HCT116 (cell line): ENCODE results near the gene BCAP31. TPM values are rescaled to one million over a fixed set of nuclear protein-coding genes. Genes with fewer than 3 reads are reported as not detected.
A peak's percentile ranks its signal among the peaks of the same experiment; 100 is the strongest.

Experiments
- ATAC-seq: fragments of 200-7000 bp; cut with Tn5 transposase; 2 replicates; pipeline ENCODE4 v1.9.1; 2020; ENCODE audit warnings: mild to moderate bottlenecking, moderate library complexity
- BruUV-seq: library from RNA; stranded (reverse); fragments of 400-500 nt; replicated peaks from 2 replicates; lab custom pipeline; 2021; lab: Mats Ljungman, UMichigan
- CTCF ChIA-PET: fragments of 300-600 bp; sonication (Branson Sonifier 250); formaldehyde crosslinking; loops from one replicate; lab custom pipeline; 2021; ENCODE audit warnings: antibody characterized with exemption; lab: Charles Lee
- POLR2A ChIA-PET: fragments of 300-600, 350-600 bp; sonication (Branson Sonifier 250); formaldehyde crosslinking; loops from one replicate; lab custom pipeline; 2021; ENCODE audit warnings: antibody characterized with exemption; lab: Charles Lee
- RAD21 ChIA-PET, 2 experiments: fragments of 300-600 bp; sonication (Branson Sonifier 250); formaldehyde crosslinking; loops; one replicate each; lab custom pipeline; 2023; ENCODE audit warnings: low total read pairs in 2 of 2; ENCODE audit not compliant: uncharacterized antibody in 2 of 2, unreplicated experiment in 2 of 2, low non-redundant PET in 1 of 2; lab: Charles Lee
- DNase-seq: peaks from one replicate; pipeline ENCODE4 v3.0.0-alpha.2; 2010; ENCODE audit warnings: low read depth, low spot score
- H2AFZ ChIP-seq: fragments of 200-600 bp; shearing (Covaris generic), sonication (generic); 2 replicates; pipeline ENCODE4 v1.6.1; 2017; ENCODE audit warnings: low read depth, mixed run types, mixed read lengths, antibody characterized with exemption, low read length; ENCODE audit not compliant: poor library complexity, severe bottlenecking
- H3K27ac ChIP-seq: 2 replicates; pipeline ENCODE4 v1.5.1; 2012; ENCODE audit warnings: low read depth, low read length
- H3K27me3 ChIP-seq: fragments of 200-600 bp; sonication (generic); 2 replicates; pipeline ENCODE4 v1.6.1; 2016; ENCODE audit warnings: mixed run types, low read length, mixed read lengths; ENCODE audit not compliant: insufficient read depth
- H3K36me3 ChIP-seq, 2 experiments: fragments of 200-500 bp in 1 of 2; fragments of 200-600 bp in 1 of 2; sonication (Bioruptor generic) in 1 of 2; sonication (generic) in 1 of 2; 2 replicates each; pipeline versions ENCODE4 v1.5.1 to v1.6.1; 2014 to 2016; ENCODE audit warnings: low read length in 2 of 2, inconsistent platforms in 1 of 2, mixed read lengths in 1 of 2, mixed run types in 1 of 2; ENCODE audit not compliant: insufficient read depth in 2 of 2, control insufficient read depth in 1 of 2
- H3K4me1 ChIP-seq, 2 experiments: fragments of 200-600 bp in 1 of 2; sonication (generic) in 1 of 2; 2 replicates each; pipeline versions ENCODE4 v1.5.1 to v1.6.1; 2012 to 2017; ENCODE audit warnings: low read length in 2 of 2, inconsistent platforms in 1 of 2, mild to moderate bottlenecking in 1 of 2, mixed read lengths in 1 of 2, mixed run types in 1 of 2, moderate library complexity in 1 of 2; ENCODE audit not compliant: insufficient read depth in 2 of 2, control insufficient read depth in 1 of 2
- H3K4me2 ChIP-seq: fragments of 200-600 bp; sonication (generic); 2 replicates; pipeline ENCODE4 v1.6.1; 2017; ENCODE audit warnings: mixed run types, low read length, mixed read lengths
- H3K4me3 ChIP-seq, 2 experiments: fragments of 200-600 bp in 1 of 2; sonication (generic) in 1 of 2; replicated peaks in 1 of 2; 2 replicates each; pipeline ENCODE4 v1.5.1; 2011 to 2016; ENCODE audit warnings: low read length in 2 of 2, control low read depth in 1 of 2, low read depth in 1 of 2, mild to moderate bottlenecking in 1 of 2, mixed read lengths in 1 of 2, mixed run types in 1 of 2
- H3K79me2 ChIP-seq: fragments of 200-600 bp; sonication (generic); 2 replicates; pipeline ENCODE4 v1.6.1; 2017; ENCODE audit warnings: mild to moderate bottlenecking, mixed run types, low read length, moderate library complexity, mixed read lengths; ENCODE audit not compliant: insufficient read depth
- H3K9ac ChIP-seq: fragments of 200-600 bp; sonication (generic); 2 replicates; pipeline ENCODE4 v1.6.1; 2016; ENCODE audit warnings: low read length, mixed read lengths
- H3K9me2 ChIP-seq: fragments of 200-600 bp; sonication (generic), shearing (Covaris generic); 2 replicates; pipeline ENCODE4 v1.6.1; 2017; ENCODE audit warnings: mixed run types, mild to moderate bottlenecking, moderate library complexity; ENCODE audit not compliant: insufficient read depth
- H3K9me3 ChIP-seq, 2 experiments: fragments of 200-500 bp in 1 of 2; fragments of 200-600 bp in 1 of 2; sonication (Bioruptor generic) in 1 of 2; sonication (generic) in 1 of 2; 2 replicates each; pipeline ENCODE4 v1.6.1; 2014 to 2017; ENCODE audit warnings: low read length in 2 of 2, mixed read lengths in 2 of 2, inconsistent platforms in 1 of 2, low read depth in 1 of 2, mild to moderate bottlenecking in 1 of 2, mixed run types in 1 of 2, moderate library complexity in 1 of 2; ENCODE audit not compliant: control insufficient read depth in 1 of 2, insufficient read depth in 1 of 2
- H4K20me1 ChIP-seq: fragments of 200-600 bp; sonication (generic), shearing (Covaris generic); 2 replicates; pipeline ENCODE4 v1.6.1; 2017; ENCODE audit warnings: mixed run types, mild to moderate bottlenecking, moderate library complexity; ENCODE audit not compliant: insufficient read depth
- ATF3 ChIP-seq: IDR thresholded peaks from 2 replicates; pipeline ENCODE4 v1.6.1; 2012
- CEBPB ChIP-seq: IDR thresholded peaks from 2 replicates; pipeline ENCODE4 v1.6.1; 2012; ENCODE audit warnings: low read depth
- EZH2 ChIP-seq: fragments of 200-600 bp; sonication (generic); IDR thresholded peaks from 2 replicates; pipeline ENCODE4 v1.6.1; 2017; ENCODE audit warnings: antibody characterized with exemption, mixed run types
- JUND ChIP-seq: IDR thresholded peaks from 2 replicates; pipeline ENCODE4 v1.6.1; 2012
- REST ChIP-seq: IDR thresholded peaks from 2 replicates; pipeline ENCODE4 v1.6.1; 2012; ENCODE audit warnings: low read depth
- SRF ChIP-seq: IDR thresholded peaks from 2 replicates; pipeline ENCODE4 v1.6.1; 2012; ENCODE audit warnings: low read depth
- YY1 ChIP-seq: IDR thresholded peaks from 2 replicates; pipeline ENCODE4 v1.6.1; 2011; ENCODE audit warnings: low read length, low read depth, moderate library complexity, mild to moderate bottlenecking; ENCODE audit not compliant: insufficient replicate concordance; ENCODE audit errors: extremely low read depth
- ZBTB33 ChIP-seq: IDR thresholded peaks from 2 replicates; pipeline ENCODE4 v1.6.1; 2011; ENCODE audit warnings: mild to moderate bottlenecking, low read length, moderate library complexity; ENCODE audit not compliant: insufficient replicate concordance; ENCODE audit errors: extremely low read depth
- ZNF274 ChIP-seq: fragments of 200-500 bp; sonication (Bioruptor generic); IDR thresholded peaks from 2 replicates; pipeline ENCODE4 v1.6.1; 2014; ENCODE audit warnings: mild to moderate bottlenecking, low read depth, low read length, inconsistent platforms
- intact Hi-C: fragments of 100-400 bp; cut with micrococcal nuclease; formaldehyde crosslinking; loops from 2 replicates; pipeline ENCODE4 v1.10.0; 2022
- total RNA-seq: library from RNA; stranded (reverse); gene quantifications from one replicate; pipeline ENCODE4 v1.2.1, GENCODE V29; 2021; ENCODE audit not compliant: unreplicated experiment

The BCAP31 gene
- total RNA-seq, 1 experiment from 2014 or later: 185 TPM

GRCh38 chrX:153763989-153764755, 40.0 kb upstream of the BCAP31 start, which contains the start of gene PLXNB3 (continued):
- TF ChIP-seq SRF: no peak
- no peak for TF ChIP-seq ZNF274
- TF ChIP-seq ZBTB33: no peak
- no peak for TF ChIP-seq REST

GRCh38 chrX:153763298-153763932, 39.2 kb upstream of the BCAP31 start:
- H3K36me3 ChIP-seq: no peaks in the 10 kb centered on the region
- TF ChIP-seq CEBPB (no peak), JUND (no peak), ATF3 (no peak), YY1 (no peak), EZH2 (no peak), SRF (no peak)
- intact Hi-C loops: no loop called here
- H3K79me2 ChIP-seq: no peaks in the 10 kb centered on the region
- no peak overlapping the region for H3K9ac ChIP-seq
- H3K4me3 ChIP-seq: no peak overlapping the region
- peak overlapping the region; percentile 79 for H3K4me2 ChIP-seq
- POLR2A ChIA-PET: no interaction called here
- no peaks in the 10 kb centered on the region for H3K27me3 ChIP-seq
- H3K9me3 ChIP-seq: no peaks in the 10 kb centered on the region
- no peak overlapping the region for H3K27ac ChIP-seq
- BruUV-seq: no TSS peak
- RAD21 ChIA-PET: interaction anchor here in 1 of 2 experiments (0.6 kb wide), 1 partner anchor 71 kb away, joined by 4 read pairs; no protein-coding TSS in a partner anchor
- DNase-seq: no peak
- CTCF ChIA-PET: interaction anchor here (2.1 kb wide), 1 partner anchor 183 kb away, joined by 8 read pairs; no protein-coding TSS in a partner anchor
- H3K4me1 ChIP-seq: peaks cover 0 to 10% of the 10 kb centered on the region in 2 experiments; a peak in 2 of 4 replicates
- no peaks in the 10 kb centered on the region for H4K20me1 ChIP-seq
- no peak overlapping the region for H2AFZ ChIP-seq
- ATAC-seq: no peak
- H3K9me2 ChIP-seq: no peaks in the 10 kb centered on the region
